HG02885 (cell line): ENCODE results near the gene SLC25A14.
A peak's percentile ranks its signal among the peaks of the same experiment; 100 is the strongest.

Experiments used
- ATAC-seq: cut with Tn5 transposase; IDR thresholded peaks from one replicate; pipeline ENCODE4 v1.9.1; 2021; ENCODE audit warnings: mild to moderate bottlenecking; ENCODE audit not compliant: unreplicated experiment, poor library complexity

The SLC25A14 gene

DNA sequence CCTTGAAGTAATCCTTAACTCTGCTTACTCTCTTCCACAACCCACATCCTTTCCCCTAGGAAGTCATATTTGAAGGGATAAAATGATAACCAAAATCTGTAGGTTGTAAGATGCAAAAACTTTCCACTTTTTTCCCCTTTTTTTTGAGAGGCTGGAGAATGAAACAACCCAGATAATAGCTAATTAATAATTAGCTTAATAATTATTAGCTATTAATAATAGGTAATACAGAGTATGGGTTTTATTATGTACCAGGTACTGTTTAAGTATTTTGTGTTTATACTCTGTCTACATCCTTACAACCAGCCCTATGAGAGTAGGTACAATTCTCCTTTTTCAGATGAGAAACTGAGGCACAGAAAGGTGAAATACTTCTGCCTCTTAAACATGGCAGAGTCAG, 36.4 kb downstream of the SLC25A14 start:
- ATAC-seq, result no peak

GRCh38 chrX:130378024-130378669, 38.4 kb downstream of the SLC25A14 start:
- ATAC-seq, result no peak

DNA sequence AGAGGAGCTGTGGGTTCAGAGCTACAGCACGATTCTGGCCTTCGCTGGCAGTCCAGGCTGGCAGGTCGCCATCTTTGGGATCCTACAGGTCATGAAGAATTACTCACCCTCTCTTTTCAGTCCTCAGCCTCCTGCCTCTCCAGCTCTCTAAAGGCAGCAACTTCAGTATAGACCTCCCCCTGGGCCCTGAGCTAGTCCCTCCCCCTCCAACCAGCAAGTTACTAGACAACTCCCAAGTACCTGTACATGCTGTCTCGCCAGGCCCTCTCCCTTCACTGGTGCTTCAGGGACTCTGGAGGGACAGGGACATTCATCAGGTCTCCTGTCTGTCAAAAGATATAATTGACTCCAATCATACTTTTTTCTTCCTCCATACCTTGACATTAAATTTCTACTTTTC, 45.8 kb downstream of the SLC25A14 start, which contains the start of gene GPR119:
Gene GPR119, minus strand, starts transcription at position 155 of the 400 bp plus-strand sequence. CDS start 227 bp downstream, outside the sequence.
- no peak for ATAC-seq

DNA sequence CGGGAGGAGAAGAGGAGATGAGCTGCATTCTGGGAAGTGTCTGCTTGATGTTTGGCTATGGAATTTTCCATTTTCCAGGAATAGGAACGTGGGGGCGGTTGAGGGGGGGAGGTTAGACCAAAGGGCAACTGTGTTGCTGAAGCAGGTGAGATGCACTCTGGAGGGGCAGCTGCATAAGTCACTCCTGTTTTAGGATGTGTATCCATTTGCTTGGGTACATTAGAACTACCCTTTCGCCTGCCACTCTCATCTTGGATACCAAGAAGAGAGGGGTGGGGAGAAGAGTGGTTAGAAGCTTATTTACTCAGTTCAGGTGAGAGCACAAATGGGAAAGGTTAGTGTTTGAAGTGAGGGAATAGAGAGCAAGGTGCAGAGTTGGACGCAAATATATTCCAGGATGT, 46.7 kb downstream of the SLC25A14 start:
- no peak for ATAC-seq

DNA sequence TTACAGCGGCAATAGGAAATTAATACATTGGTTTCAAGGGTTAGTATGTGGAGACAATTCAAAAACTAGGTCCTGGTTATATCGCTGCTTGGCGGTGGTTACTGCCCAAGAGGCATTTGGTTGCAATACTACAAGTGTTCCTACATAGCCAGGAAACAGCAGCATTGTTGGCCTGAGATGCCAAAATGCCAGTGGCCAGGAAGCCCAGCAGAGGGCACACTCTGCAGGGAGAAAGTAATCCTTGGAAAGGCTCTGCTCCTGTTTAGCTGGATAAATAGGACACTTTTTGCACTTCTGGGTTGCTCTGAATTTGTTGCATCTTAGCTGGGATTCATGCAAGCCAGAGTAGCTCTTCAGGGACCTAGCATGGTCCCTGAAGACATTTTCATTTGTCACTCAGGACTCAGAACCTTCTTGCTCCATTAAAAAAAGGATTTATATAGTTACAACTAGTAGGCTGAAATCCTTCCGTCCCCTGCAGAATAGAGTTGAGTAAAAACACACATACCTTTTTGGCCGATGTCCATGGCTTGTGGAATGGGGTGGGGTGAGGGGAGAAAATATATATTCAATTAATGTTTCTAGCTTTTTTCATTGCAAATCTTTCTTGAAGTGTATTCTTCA, 53.8 kb downstream of the SLC25A14 start:
- ATAC-seq, result no peak

DNA sequence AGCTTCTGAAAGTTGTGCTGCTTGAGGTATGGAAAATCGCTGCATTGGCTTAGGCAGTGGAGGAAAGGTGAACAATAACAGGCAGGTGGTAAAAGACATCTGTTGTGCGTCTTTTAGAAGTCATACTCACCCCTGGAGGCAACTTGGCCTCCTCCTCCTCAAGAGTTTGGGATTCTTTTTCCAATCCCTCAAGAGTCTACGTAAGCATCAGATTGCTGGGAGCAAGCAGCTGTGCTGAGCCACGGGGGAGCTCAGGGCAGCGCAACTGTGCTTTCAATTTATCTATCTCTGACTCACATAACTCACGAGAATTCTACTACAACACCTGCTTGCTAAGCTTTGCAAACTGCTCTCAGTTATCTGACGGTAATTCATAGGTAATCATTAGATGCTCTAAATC, 55.6 kb downstream of the SLC25A14 start:
- no peak for ATAC-seq

GRCh38 chrX:130401415-130402207, 61.9 kb downstream of the SLC25A14 start, which contains the start of gene RBMX2:
Gene RBMX2, plus strand, starts transcription at chrX:130401987. Its CDS starts 46 bp downstream, at chrX:130402033.
- ATAC-seq, result peak; percentile 96

DNA sequence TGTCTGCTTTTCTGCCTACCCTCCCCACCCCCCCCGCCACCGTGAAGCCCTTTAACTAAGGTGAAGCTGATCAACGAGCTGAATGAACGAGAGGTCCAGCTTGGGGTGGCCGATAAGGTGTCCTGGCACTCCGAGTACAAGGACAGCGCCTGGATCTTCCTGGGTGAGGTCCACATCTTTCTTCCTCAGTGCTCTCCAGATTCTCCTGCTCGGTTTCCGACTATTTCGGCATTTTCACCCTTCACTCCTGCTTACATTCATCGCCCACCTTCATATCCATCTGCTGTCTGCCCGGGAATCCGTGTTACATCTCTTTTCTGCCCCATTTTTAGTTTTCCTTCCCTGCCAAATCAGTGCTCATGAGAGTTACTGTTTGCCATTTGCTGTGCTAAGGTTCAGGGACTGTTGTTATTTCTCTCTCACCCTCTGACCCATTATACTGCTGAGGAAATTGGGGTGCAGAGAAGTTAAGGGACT, 62.5 kb downstream of the SLC25A14 start:
- ATAC-seq, result no peak

GRCh38 chrX:130413415-130413814, 73.7 kb downstream of the SLC25A14 start:
- ATAC-seq, result no peak

- ATAC-seq, result no peak
These were observed 75.1 kb downstream of the SLC25A14 start for GRCh38 chrX:130414800-130415199.

GRCh38 chrX:130415201-130415600, 75.5 kb downstream of the SLC25A14 start:
- ATAC-seq, result no peak

- ATAC-seq, result no peak
These were observed 77.1 kb downstream of the SLC25A14 start for GRCh38 chrX:130416785-130417184.

DNA sequence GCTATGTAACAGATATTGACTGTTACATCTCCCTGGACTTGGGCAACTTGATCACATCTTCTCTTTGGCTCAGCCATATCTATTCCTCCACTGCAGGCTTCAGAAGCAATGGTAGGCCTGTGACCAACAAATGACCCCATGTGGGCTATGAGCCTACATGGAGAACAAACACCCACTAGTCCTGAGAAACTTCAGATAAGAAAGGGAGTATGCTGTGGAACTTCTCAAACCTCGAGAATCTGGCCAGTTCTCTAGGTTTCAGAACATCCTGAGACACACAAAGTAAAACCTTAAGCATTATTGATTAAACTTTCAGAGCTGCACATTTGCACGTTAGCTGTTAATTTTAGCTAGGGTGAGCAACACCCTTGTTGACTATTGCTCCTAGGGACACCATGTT, 78.3 kb downstream of the SLC25A14 start:
- ATAC-seq, result no peak

DNA sequence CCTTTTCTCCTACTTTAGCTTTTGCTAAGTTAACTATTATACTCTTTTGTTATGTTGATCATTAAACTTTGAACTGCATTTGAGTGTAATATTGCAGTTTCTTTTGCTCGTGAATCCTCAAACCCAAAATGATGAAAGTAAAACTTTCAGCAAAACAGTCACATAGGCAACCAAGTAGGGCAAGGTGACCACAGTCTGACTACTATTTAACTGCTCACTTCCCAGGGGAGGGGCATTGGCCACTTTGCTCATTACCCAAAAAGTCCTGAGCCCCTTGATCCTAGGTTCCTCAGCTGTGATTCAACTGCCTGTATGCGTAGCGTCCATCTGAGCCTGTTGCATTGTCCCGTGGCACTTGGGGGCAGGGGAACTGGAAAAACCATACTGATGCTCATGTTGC, 79.0 kb downstream of the SLC25A14 start:
- ATAC-seq, result no peak

DNA sequence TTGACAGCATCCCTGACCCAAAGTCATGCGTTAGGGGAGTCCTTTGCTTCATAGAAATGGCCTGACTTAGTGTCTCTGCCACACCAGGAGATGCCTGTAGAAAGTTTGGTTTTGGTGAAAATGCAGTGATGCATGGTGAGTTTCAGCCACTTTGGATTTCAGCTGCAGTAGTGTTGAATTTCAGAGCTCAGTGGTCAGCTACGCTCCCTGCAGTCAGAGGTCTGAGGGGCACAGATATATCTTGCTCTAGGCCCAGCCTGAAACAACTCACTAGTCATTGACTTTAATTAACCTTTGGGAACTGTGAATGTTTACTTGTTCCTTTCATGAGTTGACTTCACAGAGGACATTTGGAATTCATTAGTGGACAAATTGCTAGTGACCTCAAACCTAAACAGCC, 79.5 kb downstream of the SLC25A14 start:
- no peak for ATAC-seq
